Hematopoietic multipotent progenitor cell treated with erythropoietin and hydrocortisone succinate and interleukin-3 and kit ligand, for 4 days (in vitro differentiated cells): ENCODE data around the gene LYPLA2.
"Not testable (repeated sequence)": the region's sequence is repeated elsewhere in the genome, so short reads cannot be mapped to it uniquely, and the experiment has no call there.

Source experiments
- DNase-seq: peaks from one replicate; pipeline ENCODE4 v3.0.0-alpha.2; 2015

The LYPLA2 gene

DNA sequence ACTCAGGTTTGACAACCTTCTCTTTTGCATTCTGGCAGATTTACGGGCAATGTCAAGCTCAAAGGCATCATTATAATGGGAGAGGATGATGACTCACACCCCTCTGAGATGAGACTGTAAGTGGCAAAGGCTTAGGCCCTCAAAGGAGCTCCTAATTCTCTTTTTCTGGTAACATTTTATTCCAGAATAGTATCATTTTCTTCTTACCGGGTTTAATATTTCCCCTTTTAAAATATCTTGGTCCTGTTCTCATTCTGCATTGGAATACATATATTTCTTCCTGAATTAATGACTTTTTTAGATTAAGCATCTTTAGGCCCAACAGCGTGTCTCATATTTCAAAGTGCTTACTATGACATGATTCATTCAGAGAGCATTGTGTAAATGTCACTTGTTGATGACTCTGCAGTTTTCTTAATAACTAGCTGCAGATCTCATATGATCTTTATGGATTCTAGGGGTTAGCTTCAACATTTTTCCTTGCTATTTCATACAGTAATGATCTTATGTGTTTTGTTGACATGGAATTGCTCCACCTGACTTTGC is 11.0 kb upstream of the LYPLA2 start:
- DNase-seq = peak; percentile 34

DNA sequence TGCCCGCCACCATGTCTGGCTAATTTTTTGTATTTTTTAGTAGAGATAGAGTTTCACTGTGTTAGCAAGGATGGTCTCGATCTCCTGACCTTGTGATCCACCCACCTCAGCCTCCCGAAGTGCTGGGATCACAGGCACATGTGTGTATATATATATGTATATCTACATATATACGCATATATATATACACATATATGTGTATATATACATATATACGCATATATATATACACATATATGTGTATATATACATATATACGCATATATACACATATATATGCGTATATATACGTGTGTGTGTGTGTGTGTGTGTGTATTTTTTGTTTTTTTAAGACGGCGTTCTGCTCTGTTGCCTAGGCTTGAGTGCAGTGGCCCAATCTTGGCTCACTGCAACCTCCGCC is 7.8 kb upstream of the LYPLA2 start:
- not testable (repeated sequence) for DNase-seq

DNA sequence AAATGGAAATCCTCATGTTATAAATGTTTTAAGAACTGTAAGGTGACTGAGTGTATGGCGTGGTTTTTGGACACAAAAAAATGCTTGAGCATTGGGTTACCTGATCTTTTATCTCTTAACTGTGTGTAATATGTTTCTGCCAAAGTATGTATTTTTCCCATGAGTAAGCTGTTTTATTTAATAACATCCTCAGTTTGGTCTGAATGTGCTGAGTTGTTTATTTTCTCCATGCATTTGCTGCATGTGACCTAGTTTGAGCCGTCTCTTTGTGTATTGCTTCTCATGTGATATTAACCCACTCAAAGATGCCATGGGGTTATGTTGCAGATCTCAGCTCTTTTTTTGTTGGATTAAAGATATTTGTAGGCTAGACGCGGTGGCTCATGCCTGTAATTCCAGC is 6.1 kb upstream of the LYPLA2 start:
- DNase-seq = no peak

DNA sequence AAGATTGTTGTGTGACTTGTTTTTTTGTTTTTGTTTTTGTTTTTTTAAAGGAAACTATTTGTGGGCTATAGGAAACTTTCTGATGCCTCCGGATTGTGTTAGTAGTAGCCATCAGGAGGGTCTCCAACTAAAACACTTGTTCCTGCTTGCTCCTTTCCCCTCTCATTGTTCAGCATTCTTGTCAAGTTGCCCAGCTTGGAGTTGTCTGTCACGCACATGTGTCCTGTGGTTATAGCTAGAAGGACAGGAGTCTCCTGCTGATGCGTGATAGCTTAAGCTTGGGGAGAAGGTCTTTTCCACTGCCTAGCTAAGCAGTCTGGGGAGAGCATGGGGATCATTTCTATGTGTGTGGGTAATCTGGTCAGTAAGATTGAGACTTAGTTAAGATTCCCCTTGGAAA is 3.2 kb upstream of the LYPLA2 start:
- DNase-seq = peak; percentile 38

DNA sequence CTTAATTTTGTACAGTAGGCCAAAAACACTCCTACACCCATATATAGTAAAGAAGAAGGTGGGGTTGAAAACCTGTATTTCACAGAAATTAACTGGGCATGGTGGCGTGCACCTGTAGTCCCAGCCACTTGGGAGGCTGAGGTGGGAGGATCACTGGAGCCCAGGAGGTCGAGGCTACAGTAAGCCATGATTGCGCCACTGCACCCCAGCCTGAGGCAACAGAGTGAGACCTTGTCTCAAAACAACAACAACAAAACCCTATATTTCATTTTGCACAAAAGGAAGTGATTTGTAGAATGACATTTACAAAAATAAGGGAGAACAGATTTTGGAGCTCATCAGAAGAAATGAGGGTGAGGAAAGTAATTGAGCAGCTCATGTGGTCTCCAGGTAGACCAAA is 2.2 kb upstream of the LYPLA2 start:
- no peak for DNase-seq

DNA sequence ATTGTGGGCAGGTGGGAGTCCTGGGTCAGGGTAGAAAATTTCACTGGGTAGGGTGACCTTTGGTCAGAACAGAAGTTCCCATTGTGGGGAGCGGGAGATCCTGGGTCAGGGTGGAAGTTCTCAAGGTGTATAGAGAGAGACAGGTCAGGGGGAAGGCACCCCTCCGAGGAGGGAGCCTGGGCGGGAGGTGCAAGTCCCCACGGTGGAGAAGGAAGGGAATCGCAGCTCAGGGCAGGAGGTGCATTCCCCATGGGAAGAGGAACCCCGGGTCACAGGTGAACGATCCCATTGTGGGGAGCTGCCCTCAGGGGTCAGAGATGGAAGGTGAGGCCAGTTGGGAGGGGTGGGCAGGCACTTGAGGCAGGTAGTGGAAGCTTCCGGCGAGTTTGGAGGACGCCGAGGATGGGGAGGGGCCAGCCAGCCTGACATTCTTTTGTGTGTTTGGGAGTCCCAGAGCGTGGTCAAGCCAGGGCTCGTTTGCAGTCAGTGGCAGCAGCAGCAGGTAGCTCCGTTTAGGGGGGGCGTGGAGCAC is 637 bp downstream of the LYPLA2 start:
- peak; percentile 45 for DNase-seq

DNA sequence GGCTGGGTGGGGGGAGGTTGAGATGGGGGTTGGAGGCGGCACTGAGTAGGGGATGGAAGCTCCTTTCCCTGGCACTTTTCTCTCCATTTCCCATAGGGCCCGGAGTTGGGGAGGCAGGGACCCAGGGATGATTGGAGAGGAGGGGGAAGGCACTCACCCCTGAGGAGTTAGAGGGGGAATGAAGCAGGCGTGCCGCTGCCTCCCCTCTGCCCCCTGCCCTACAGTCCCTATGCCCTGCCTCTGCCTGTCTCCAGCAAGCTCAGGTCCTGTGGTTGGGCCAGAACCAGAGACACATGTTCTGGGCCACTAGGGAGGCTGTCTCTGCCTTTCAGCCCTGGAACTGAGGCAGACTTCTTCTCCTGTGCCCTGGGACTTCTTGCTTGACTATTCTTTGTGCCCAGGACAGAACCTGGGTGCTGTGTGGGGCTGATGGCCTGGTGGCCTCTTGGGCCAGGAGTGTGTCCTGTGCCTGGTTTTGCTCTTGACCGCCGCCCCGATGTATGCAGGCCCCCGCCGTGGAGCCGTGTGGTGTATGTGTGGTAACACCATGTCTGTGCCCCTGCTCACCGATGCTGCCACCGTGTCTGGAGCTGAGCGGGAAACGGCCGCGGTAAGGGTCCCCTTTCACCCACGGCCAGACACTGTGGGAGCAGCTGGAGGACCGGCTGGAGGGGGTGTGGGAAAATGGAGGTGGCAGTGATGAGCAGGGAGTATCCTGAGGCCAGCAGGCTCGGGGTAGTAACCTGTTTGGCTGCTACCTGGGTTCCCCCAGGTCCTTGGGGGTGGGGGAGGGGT is 1.4 kb downstream of the LYPLA2 start:
- DNase-seq = no peak

DNA sequence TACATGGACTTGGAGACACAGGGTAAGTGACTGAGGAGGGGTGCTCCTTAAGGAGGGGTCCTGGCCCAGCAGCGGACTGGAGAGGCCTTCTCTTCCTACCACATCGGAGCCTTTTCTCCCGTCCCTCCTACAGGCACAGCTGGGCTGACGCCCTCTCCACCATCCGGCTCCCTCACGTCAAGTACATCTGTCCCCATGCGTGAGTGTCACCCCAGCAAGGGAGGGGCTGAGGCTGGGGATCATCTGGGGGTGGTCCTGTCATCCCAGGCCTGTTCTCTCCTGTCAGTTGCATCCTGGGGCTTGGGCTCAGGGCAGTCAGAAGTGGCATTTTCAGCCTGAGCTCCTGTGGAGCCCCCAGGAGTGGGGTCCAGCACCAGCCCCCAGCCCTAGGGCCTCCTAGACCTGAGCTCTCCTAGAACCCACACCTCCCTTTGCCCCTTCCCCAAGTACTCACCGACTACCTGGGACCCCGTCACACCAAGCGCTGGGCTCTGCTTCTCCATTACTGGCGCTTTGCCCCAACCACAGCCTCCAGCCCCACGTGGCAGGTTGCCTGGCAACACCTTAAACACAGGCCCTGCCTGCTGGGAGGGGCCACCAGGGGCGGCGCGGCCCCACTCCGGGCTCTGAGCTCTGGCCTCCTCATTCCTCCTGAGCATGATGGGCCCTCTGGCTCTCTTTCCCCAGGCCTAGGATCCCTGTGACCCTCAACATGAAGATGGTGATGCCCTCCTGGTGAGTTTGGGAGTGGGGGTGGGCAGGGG is 2.3 kb downstream of the LYPLA2 start:
- DNase-seq = peak; percentile 92

DNA sequence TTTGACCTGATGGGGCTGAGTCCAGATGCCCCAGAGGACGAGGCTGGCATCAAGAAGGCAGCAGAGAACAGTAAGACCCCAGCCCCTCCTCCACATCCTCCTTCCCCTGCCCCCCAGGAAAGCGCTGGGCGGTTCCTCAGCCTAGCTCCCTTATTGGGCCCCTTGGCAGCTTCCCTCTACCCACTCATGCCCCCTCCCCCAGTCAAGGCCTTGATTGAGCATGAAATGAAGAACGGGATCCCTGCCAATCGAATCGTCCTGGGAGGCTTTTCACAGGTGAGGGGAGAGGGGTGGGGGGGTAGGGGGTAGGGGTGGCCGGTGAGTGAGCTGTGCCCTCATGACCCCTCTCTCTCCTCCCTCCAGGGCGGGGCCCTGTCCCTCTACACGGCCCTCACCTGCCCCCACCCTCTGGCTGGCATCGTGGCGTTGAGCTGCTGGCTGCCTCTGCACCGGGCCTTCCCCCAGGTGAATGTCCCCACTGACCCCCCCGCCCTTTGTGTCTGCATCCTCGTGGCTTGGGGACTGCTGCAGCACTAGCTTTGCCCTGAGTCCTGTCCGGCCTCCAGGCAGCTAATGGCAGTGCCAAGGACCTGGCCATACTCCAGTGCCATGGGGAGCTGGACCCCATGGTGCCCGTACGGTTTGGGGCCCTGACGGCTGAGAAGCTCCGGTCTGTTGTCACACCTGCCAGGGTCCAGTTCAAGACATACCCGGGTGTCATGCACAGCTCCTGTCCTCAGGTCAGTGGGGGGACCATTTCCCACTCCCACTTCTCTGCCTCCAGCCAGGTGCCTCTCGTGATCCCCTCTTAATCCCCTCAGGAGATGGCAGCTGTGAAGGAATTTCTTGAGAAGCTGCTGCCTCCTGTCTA is 3.2 kb downstream of the LYPLA2 start:
- no peak for DNase-seq

DNA sequence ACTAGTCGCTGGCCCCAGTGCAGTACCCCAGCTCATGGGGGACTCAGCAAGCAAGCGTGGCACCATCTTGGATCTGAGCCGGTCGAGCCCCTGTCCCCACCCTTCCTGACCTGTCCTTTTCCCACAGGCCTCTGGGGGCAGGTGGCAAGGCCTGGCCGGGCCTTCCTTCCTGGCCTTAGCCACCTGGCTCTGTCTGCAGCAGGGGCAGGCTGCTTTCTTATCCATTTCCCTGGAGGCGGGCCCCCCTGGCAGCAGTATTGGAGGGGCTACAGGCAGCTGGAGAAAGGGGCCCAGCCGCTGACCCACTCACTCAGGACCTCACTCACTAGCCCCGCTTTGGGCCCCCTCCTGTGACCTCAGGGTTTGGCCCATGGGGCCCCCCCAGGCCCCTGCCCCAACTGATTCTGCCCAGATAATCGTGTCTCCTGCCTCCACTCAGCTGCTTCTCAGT is 3.8 kb downstream of the LYPLA2 start:
- not testable (repeated sequence) for DNase-seq

DNA sequence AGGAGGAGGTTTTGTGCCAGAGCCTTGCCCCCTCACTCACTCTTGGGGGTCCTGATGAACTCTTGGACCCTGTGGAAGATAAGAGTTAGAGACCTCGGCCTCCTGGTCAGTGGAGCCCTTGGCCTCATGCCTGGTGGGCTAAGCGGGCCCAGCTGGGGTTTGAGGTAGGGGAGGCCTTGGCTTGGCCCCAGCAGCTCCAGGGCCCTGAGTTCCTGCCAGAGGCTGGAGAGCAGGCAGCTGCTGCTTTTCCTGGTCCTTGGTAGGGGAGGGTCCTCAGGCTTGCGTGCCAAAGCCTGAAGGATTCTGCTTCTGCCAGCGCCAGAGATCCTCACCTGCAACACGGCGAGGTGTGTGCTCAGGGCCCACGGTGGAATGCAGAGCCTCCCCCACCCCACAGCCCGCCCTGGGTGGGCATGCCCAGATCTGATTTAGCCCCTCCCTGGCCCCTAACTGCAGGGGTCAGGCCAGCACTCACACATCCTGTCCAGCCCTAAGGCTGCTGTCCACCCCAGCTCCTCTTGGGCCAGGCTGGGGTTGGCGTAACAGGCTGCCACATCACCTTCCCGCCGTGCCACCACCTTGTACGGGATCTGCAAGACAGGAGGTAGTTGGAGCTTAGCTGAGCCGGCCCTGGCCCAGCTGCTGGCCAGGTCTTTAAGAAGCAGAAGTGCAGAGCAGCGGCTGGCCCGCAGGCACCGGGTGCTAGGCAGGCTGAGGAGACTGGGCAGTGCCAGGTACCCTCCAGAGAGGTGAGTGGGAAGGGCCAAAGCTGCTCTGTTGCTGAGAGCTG is 4.9 kb downstream of the LYPLA2 start:
- no peak for DNase-seq

DNA sequence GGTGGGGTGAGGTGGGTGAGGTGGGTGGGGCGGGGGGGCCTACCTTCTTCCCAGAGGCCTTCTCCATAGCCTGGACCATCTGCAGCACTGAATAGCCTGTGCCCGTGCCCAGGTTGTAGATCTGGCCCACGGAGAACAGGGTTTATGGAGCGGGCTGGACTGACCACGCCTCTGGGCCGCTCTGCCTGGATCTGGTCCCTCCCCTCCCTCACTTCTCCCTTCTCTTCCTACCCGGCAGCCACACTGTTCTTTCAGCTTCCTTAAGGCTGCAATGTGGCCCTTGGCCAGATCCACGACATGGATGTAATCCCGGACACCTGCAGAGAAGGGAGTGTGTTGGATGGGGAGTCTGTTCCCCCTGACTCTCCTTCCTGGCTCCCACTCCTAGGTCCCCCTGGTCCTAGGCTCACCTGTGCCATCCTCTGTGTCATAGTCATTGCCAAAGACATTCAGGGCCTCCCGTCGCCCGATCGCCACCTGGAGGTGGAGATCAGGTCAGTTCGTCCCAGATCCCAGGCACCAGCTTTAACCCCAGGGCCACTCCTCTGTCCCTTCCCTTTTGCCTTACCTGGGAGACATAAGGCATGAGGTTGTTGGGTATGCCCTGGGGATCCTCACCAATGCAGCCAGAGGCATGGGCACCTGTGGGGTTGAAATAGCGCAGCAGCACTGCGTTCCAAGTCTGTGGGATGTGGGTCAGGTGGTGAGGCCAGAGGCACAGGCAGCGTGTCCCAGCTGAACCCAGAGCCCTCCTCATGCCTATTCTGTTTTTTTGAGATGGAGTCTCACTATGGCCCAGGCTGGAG is 5.7 kb downstream of the LYPLA2 start:
- no peak for DNase-seq

DNA sequence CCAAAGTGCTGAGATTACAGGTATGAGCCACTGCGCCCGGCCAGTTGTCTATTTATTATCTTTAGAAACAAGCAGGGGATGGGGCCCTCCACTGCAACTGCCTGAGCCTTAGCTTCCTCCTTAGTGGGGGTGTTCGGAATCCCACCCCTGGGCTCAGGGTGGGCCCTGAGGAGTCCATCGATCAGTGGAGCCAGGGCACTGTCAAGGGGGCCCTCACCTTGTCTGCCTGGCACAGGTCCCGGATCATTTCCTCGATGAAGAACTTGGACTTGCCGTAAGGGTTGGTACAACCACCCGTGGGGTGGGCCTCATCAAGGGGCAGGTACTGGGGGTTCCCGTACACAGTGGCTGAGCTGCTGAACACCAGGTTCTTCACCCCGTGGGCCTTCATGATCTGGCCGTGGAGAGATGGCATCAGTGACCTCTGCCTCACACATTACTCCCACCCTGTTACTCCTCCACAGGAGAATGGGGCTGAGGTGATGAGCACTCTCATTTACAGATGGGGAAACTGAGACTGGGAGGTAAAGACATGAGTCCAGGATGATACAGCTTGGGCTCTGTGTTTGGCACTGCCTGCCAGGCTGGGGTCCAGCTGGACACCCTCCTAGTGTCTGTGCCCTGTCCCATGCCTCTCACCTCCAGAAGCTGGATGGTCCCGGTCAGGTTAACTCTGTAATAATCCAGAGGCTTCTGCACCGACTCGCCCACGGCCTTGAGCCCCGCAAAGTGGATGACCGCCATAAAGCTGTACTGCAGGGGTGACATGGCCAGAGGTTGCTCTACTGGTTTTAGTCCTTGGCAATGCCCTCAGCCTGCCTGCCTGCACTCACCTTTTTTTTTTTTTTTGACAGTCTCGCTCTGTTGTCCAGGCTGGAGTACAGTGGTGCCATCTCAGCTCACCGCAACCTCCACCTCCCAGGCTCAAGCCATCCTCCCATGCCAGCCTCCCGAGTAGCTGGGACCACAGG is 6.8 kb downstream of the LYPLA2 start:
- DNase-seq = no peak

DNA sequence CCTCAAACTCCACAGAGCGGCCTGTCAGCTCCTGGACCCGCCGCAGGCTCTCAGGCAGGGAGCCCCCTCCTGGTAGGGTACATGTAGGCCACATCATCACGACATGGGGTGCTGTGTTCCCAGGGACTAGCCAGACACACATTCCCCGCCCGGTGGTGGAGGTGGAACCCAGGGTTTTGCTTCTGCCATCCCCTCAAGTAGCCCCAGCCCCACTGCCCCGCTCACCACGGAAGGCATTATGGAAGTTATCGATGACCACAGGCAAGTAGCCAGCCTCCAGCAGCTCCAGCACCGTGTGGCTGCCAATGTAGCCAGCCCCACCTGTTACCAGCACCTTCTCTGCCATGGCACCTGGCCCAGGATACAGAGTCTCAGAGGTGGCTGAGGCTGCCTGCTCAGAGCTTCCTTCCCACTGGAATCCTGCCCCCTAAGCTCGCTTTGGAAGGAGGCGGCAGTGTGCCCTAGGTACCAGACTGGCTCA is 7.8 kb downstream of the LYPLA2 start:
- peak; percentile 67 for DNase-seq

DNA sequence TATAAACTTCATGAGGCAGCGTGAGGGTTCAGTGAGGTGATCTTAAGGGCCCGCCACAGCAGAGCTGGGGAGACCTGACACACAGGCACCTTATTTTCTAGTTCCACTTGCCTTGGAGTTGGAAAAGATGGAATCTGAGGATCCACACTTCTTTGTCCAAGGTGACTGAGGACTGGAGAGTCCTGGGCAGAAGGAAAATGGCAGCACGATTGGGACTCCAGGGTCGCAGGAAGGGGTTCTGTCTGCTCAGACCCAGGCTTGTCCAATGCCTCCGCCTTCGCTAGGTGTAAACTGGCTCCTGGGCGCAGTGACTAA is 8.3 kb downstream of the LYPLA2 start:
- DNase-seq = no peak

DNA sequence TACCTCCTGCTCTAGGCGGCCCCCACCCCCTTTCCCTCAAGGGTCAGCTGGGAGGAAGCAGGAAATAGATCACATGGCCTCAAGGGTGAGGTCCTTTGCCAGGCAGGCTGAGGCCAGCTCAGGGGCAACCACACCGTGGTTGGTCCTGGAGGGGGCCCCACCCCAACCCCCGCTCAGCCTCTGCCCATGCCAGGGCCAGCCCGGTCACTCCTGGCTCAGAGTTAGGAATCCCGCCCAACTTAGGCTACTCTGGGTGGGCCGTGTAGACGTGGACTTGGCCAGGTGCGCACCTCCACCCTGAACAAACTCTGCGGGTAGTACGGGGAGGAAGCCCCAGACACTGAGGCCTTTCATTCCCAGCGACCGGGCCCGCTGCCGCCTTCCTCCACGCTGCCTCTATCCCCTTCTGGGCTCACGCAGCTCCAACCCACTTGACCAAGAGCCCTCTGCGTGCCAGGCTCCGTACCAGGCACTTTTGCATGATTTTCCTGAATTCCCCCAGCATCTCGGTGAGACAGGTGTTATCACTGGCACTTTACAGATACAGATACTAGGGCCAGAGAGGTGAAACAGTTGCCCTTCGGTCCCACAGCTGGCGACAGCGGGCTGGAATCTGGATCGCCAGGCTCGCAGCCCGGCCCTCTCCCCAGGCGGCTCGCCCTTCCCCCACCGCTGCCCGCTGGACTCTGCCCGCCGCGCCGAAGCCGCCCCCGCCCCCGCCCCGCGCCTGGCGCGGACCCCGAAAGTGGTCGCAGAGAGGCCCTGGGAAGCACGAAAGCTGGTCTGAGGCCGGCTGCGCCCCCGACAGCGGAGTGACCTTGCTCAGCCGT is 8.8 kb downstream of the LYPLA2 start:
- DNase-seq = peak; percentile 76

DNA sequence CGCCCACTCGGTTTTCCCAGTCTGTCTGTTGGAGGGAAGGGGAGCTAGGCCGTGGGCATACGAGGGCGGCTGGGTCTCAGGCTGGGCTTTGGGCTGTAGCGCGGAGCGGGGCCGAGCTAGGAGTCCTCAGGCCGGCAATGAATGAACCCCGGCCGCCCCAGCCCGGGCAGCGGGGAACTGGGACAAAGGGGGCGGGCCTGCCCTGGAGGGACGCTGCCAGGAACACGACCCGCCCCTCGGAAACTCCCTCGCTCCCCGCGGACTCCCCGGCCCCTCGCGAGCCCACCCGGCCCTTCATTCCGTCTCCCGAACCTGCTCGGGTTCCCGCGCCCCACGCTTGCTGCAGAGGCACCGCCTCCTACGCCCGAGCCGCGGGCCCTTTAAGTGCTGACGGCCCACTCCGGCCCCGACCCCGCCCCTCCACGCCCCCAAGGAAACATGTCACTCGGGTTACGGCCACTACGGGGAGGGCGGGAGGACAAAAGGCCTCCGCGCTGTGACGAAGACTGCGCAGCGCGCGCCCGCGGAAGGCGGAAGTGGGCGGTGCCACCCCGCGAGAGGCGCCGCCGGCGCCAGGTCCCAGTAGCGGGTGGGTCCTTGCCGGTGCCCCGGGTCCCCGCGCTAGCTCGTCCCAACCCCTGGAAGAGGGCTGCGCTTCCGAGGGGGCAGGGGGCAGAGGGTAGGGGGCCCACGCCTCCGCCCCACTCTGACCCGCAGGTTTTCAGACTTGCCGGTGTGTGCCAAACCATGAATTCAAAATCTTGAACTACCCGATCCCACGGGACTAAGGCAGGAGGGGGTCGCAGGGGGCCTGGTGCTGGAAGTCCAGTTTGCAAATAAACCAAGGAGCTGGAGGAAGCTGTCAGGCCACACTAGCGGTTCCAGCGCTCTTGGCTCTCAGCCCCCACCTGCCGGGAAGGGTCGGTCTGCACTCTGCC is 9.7 kb downstream of the LYPLA2 start, which contains the start of gene GALE:
GALE (minus strand) TSS at position 355 of the 938 bp plus-strand sequence. CDS start 1,747 bp downstream, outside the sequence.
- peak; percentile 99 for DNase-seq
